Measurements from ENCODE around the gene DVL2. TPM values are rescaled to one million over a fixed set of nuclear protein-coding genes. Genes with fewer than 3 reads are reported as not detected.

The DVL2 gene
- total and polyA plus RNA-seq, 2 of the 13 experiments (the other 11 are each of a cell fraction or from before 2014, with no cell fraction given), result 5.7 to 38.2 TPM

GRCh38 chr17:7239091-7240027 is 5.0 kb upstream of the DVL2 start, which contains the start of gene PHF23 (continued):
- TF ChIP-seq BCLAF1 (IDR thresholded peaks at IDR 0.05), result no peak
- TF ChIP-seq MTA1 (CRISPR knock-in tag; IDR thresholded peaks at IDR 0.05; ENCODE audit: borderline replicate concordance), result no peak
- peak; percentile 93 for TF ChIP-seq ZNF143 (CRISPR knock-in tag; IDR thresholded peaks at IDR 0.05)
- peak; percentile 87 for TF ChIP-seq POLR2AphosphoS2 (IDR thresholded peaks at IDR 0.05; ENCODE audit: low read depth, low read length)
- TF ChIP-seq ZBTB1 (CRISPR knock-in tag; IDR thresholded peaks at IDR 0.05; ENCODE audit: borderline replicate concordance), result no peak
- no peak for TF ChIP-seq ZNF329 (CRISPR knock-in tag; IDR thresholded peaks at IDR 0.05; ENCODE audit: low read depth)
- no peak for TF ChIP-seq KLF13 (CRISPR knock-in tag; IDR thresholded peaks at IDR 0.05)
- no peak for TF ChIP-seq HMG20A (CRISPR knock-in tag; IDR thresholded peaks at IDR 0.05; ENCODE audit: borderline replicate concordance)
- no peak for TF ChIP-seq RFX5 (IDR thresholded peaks at IDR 0.05; ENCODE audit: low read depth, low read length)
- TF ChIP-seq ZNF775 (CRISPR knock-in tag; IDR thresholded peaks at IDR 0.05; ENCODE audit: borderline replicate concordance), result 0 out of 2 replicates have a peak, but pooled peaks have one; percentile 74
- peak; percentile 48; the same call in 1 of the 2 replicates for TF ChIP-seq ZMYM4 (CRISPR knock-in tag; IDR thresholded peaks at IDR 0.05)
- 0 out of 4 replicates have a peak, but pooled peaks of 1 of the 2 experiments have one; percentile 28 for TF ChIP-seq EP300 (IDR thresholded peaks at IDR 0.05; ENCODE audit: low read depth in 2 of 2, low read length in 2 of 2)
- no peak for TF ChIP-seq EP300 (CRISPR knock-in tag; IDR thresholded peaks at IDR 0.05; ENCODE audit: borderline replicate concordance)
- no peak; the same call in 1 of the 2 replicates for TF ChIP-seq ZNF317 (CRISPR knock-in tag; IDR thresholded peaks at IDR 0.05)
- no peak for TF ChIP-seq NR1H2 (CRISPR knock-in tag; IDR thresholded peaks at IDR 0.05; ENCODE audit: borderline replicate concordance, low read depth)
- TF ChIP-seq KAT2B (IDR thresholded peaks at IDR 0.05; ENCODE audit: borderline replicate concordance, low read depth, low read length), result no peak
- 0 out of 2 replicates have a peak, but pooled peaks have one; percentile 9 for TF ChIP-seq RAD21 (CRISPR knock-in tag; IDR thresholded peaks at IDR 0.05)
- TF ChIP-seq ZNF784 (CRISPR knock-in tag; IDR thresholded peaks at IDR 0.05; ENCODE audit: borderline replicate concordance), result peak; percentile 77; the same call in 1 of the 2 replicates
- TF ChIP-seq ARHGAP35 (CRISPR knock-in tag; IDR thresholded peaks at IDR 0.05; ENCODE audit: borderline replicate concordance), result peak; percentile 24; the same call in 1 of the 2 replicates
- TF ChIP-seq NONO (IDR thresholded peaks at IDR 0.05), result peak; percentile 48; the same call in 1 of the 2 replicates
- TF ChIP-seq NONO (CRISPR knock-in tag; conservative IDR thresholded peaks at IDR 0.05), result peak; percentile 89; the same call in 1 of the 2 replicates
- TF ChIP-seq ZNF639 (CRISPR knock-in tag; conservative IDR thresholded peaks at IDR 0.05), result peak; percentile 79; the same call in 1 of the 2 replicates
- TF ChIP-seq ZNF558 (CRISPR knock-in tag; IDR thresholded peaks at IDR 0.05; ENCODE audit: borderline replicate concordance), result no peak

Data from HepG2 (cell line).